ENCODE measurements around the gene VPS9D1. TPM values are rescaled to one million over a fixed set of nuclear protein-coding genes. Genes with fewer than 3 reads are reported as not detected.

The VPS9D1 gene
- polyA plus RNA-seq, 2 of the 4 experiments (the other 2 are of a cell fraction) = 2.1 to 5.4 TPM

DNA sequence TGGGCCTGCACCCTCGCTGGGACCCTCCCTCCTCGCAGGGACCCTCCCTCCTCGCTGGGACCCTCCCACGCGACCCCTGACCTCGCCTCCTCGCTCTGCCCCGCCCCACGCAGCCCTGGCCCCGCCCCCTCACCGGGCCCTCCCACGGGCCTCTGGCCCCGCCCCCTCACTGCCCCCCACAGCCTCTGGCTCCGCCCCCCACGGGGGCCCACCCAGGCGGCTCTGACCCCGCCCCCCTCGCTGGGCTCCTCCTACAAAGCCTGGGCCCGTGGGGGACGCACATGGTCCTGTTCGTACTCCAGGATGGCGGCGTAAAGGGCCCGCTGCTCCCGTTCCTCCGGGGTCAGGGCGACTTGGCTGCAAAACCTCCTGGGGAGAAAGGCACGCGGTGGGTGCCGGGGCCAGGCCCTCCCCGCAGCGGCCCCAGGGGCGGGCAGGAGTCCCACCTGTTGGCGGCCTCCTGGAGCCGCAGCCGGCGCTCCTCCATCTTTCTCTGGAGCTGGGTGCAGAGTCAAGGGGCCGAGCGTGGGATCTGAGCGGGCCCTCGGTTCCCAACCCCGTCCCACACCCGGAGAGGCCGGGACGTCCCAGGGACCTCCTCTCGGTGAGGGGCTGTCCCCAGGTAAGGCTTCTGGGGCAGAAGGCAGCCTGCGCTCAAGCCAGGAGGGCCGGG is 9.0 kb downstream of the VPS9D1 start (continued):
- TF ChIP-seq SMC3 (IDR thresholded peaks at IDR 0.05) (no peak), ZFP36 (IDR thresholded peaks at IDR 0.05; ENCODE audit: borderline replicate concordance, partially characterized antibody) (no peak), POLR2A (IDR thresholded peaks at IDR 0.05; ENCODE audit: low read length) (peak; percentile 81), HEYL (CRISPR knock-in tag; IDR thresholded peaks at IDR 0.05) (no peak), TFCP2L1 (CRISPR knock-in tag; IDR thresholded peaks at IDR 0.05) (0 out of 2 replicates have a peak, but pooled peaks have one; percentile 68), CHD4 (IDR thresholded peaks at IDR 0.05; ENCODE audit: borderline replicate concordance) (no peak)
- TF ChIP-seq, protein P1, sequence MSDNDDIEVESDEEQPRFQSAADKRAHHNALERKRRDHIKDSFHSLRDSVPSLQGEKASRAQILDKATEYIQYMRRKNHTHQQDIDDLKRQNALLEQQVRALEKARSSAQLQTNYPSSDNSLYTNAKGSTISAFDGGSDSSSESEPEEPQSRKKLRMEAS (IDR thresholded peaks at IDR 0.05) = peak; percentile 95

DNA sequence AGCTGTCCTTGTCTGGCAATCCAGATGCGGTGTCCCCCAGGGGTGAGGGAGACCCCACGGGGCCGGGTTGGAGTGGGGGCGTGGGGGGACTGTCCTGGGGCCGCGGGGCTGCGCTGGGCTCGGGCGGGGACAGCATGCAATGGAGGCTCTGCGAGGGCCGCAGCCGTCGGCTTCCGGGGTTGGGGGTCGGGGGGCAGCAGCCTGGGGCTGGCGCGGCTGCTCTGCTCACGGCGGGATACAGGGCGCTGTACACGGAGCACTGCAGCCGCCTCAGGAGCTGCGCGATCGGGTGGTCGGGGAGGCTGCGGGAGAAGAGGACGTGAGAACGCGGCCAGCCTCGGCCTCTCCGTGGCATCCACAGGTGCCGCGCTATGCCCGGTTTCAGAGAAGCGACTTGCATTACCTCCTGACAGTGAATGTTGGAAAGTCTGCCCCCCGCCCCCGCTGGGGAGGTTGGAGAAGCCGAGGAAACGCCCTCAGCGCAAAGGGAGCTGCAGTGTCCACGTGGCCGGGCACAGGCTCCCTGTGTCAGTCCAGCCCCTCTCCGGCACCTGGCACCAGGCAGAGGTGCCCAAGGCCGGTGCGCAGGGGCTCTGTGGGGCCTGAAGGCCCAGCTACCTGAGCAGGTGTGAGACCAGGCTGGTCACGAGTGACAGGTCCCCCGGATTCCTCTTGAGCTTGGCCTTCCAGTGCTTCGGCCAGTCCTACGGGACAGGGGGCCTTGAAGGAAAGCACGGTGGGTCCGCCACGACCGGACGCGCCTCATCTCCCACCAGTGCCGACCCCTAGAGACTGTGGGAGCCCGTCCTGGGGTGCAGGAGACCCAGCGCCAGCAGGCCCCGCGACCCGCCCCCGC is 9.8 kb downstream of the VPS9D1 start:
- Histone ChIP-seq H3K9me3 (peaks cover 3% of the 10 kb centered on the region; the same call in 1 of the 3 replicates), H3K4me1 (peaks cover 9% of the 10 kb centered on the region; the same call in 2 of the 3 replicates), H3K4me3 (no peak overlapping the region), H3K4me2 (peak overlapping the region; percentile 90), H3K27ac (peak overlapping the region in 1 of 2 experiments; percentile 89; a peak in 2 of 6 replicates)
- ATAC-seq (peak in 1 of 2 experiments; percentile 7; a peak in 3 of 6 replicates), DNase-seq (ENCODE audit: low read depth in 1 of 2, low spot score in 1 of 2) (no peak), FAIRE-seq (no peak)
- TF ChIP-seq JUNB (IDR thresholded peaks at IDR 0.05) (no peak), FOSB (CRISPR knock-in tag; IDR thresholded peaks at IDR 0.05) (no peak), PHF8 (IDR thresholded peaks at IDR 0.05; ENCODE audit: borderline replicate concordance, low read depth) (no peak), NFE2L2 (conservative IDR thresholded peaks at IDR 0.05; ENCODE audit: low read length) (no peak), ZNF302 (CRISPR knock-in tag; IDR thresholded peaks at IDR 0.05) (no peak), RCOR1 (IDR thresholded peaks at IDR 0.05; ENCODE audit: low read depth, low read length) (no peak), CHD4 (IDR thresholded peaks at IDR 0.05; ENCODE audit: borderline replicate concordance) (no peak), KDM5A (IDR thresholded peaks at IDR 0.05) (no peak), ESRRA (IDR thresholded peaks at IDR 0.05; ENCODE audit: borderline replicate concordance, low read length) (no peak), HOXB13 (CRISPR knock-in tag; IDR thresholded peaks at IDR 0.05; ENCODE audit: low read depth) (no peak), JUN (IDR thresholded peaks at IDR 0.05) (no peak), TFCP2L1 (CRISPR knock-in tag; IDR thresholded peaks at IDR 0.05) (no peak), EHF (CRISPR knock-in tag; IDR thresholded peaks at IDR 0.05) (no peak), SMC3 (IDR thresholded peaks at IDR 0.05) (no peak), RAD21 (conservative IDR thresholded peaks at IDR 0.05 in 1 of 2, IDR thresholded peaks at IDR 0.05 in 1 of 2) (no peak), FOXS1 (CRISPR knock-in tag; IDR thresholded peaks at IDR 0.05) (no peak)
- TF ChIP-seq, protein P2, sequence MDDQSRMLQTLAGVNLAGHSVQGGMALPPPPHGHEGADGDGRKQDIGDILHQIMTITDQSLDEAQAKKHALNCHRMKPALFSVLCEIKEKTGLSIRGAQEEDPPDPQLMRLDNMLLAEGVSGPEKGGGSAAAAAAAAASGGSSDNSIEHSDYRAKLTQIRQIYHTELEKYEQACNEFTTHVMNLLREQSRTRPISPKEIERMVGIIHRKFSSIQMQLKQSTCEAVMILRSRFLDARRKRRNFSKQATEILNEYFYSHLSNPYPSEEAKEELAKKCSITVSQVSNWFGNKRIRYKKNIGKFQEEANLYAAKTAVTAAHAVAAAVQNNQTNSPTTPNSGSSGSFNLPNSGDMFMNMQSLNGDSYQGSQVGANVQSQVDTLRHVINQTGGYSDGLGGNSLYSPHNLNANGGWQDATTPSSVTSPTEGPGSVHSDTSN (IDR thresholded peaks at IDR 0.05) = no peak
- TF ChIP-seq, protein P3, sequence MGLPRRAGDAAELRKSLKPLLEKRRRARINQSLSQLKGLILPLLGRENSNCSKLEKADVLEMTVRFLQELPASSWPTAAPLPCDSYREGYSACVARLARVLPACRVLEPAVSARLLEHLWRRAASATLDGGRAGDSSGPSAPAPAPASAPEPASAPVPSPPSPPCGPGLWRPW (IDR thresholded peaks at IDR 0.05) = no peak
- TF ChIP-seq, protein P4, sequence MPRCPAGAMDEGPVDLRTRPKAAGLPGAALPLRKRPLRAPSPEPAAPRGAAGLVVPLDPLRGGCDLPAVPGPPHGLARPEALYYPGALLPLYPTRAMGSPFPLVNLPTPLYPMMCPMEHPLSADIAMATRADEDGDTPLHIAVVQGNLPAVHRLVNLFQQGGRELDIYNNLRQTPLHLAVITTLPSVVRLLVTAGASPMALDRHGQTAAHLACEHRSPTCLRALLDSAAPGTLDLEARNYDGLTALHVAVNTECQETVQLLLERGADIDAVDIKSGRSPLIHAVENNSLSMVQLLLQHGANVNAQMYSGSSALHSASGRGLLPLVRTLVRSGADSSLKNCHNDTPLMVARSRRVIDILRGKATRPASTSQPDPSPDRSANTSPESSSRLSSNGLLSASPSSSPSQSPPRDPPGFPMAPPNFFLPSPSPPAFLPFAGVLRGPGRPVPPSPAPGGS (IDR thresholded peaks at IDR 0.05) = no peak
- TF ChIP-seq, protein P5, sequence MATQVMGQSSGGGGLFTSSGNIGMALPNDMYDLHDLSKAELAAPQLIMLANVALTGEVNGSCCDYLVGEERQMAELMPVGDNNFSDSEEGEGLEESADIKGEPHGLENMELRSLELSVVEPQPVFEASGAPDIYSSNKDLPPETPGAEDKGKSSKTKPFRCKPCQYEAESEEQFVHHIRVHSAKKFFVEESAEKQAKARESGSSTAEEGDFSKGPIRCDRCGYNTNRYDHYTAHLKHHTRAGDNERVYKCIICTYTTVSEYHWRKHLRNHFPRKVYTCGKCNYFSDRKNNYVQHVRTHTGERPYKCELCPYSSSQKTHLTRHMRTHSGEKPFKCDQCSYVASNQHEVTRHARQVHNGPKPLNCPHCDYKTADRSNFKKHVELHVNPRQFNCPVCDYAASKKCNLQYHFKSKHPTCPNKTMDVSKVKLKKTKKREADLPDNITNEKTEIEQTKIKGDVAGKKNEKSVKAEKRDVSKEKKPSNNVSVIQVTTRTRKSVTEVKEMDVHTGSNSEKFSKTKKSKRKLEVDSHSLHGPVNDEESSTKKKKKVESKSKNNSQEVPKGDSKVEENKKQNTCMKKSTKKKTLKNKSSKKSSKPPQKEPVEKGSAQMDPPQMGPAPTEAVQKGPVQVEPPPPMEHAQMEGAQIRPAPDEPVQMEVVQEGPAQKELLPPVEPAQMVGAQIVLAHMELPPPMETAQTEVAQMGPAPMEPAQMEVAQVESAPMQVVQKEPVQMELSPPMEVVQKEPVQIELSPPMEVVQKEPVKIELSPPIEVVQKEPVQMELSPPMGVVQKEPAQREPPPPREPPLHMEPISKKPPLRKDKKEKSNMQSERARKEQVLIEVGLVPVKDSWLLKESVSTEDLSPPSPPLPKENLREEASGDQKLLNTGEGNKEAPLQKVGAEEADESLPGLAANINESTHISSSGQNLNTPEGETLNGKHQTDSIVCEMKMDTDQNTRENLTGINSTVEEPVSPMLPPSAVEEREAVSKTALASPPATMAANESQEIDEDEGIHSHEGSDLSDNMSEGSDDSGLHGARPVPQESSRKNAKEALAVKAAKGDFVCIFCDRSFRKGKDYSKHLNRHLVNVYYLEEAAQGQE (IDR thresholded peaks at IDR 0.05) = no peak
- POLR2A ChIA-PET = no interaction called here
- 94% methylated on average over 38 of the region's 63 CpGs for WGBS (ENCODE audit: missing lambda C conversion rate)
- CTCF ChIA-PET = interaction anchor here (0.9 to 9.5 kb wide), 5 partner anchors 8 to 150 kb away, joined by 3 to 70 read pairs (median 5); no protein-coding TSS in a partner anchor

Data from A549 (cell line).